Gastroesophageal sphincter (tissue), 3 donors: ENCODE data around the gene JAKMIP2.

Source experiments
- CTCF ChIP-seq, 4 experiments: fragments of 200-600 bp in 2 of 4; fragments of 450-650 bp in 2 of 4; sonication (generic) in 1 of 4; IDR thresholded peaks; one replicate each; pipeline ENCODE4 v1.5.1; 2017 to 2019; ENCODE audit warnings: antibody characterized with exemption in 4 of 4, mild to moderate bottlenecking in 2 of 4, moderate library complexity in 2 of 4
- EP300 ChIP-seq: sonication (generic); formaldehyde crosslinking; IDR thresholded peaks from one replicate; pipeline ENCODE4 v1.6.1; 2017; ENCODE audit warnings: antibody characterized with exemption, mild to moderate bottlenecking
- POLR2A ChIP-seq, 2 donors: fragments of 450-650 bp; IDR thresholded peaks; one replicate each; pipeline ENCODE4 v1.6.1; 2017; ENCODE audit warnings: antibody characterized with exemption in 2 of 2, mild to moderate bottlenecking in 2 of 2, moderate library complexity in 1 of 2
- POLR2AphosphoS5 ChIP-seq: sonication (generic); formaldehyde crosslinking; IDR thresholded peaks from one replicate; pipeline ENCODE4 v1.6.1; 2017; ENCODE audit warnings: antibody characterized with exemption

GRCh38 chr5:147746986-147747385 is 35.5 kb downstream of the JAKMIP2 start:
- TF ChIP-seq CTCF (IDR thresholded peaks at IDR 0.05) (no peak), POLR2A (IDR thresholded peaks at IDR 0.05) (no peak), EP300 (no peak), POLR2AphosphoS5 (no peak)
